ENCODE results near the gene RNF19B.

The RNF19B gene

GRCh38 chr1:32899586-32900296, 64.9 kb downstream of the RNF19B start:
- TF ChIP-seq CTCF (IDR thresholded peaks at IDR 0.05; ENCODE audit: control extremely low read depth, extremely low read depth, low read depth, missing control alignments): no peak
- POLR2A ChIA-PET: no interaction called here
- CTCF ChIA-PET: interaction anchor here (1.0 to 2.5 kb wide), 6 partner anchors 13 to 123 kb away, joined by 3 to 10 read pairs (median 3); partner anchors contain the start of gene HPCA
- DNase-seq (ENCODE audit: extremely low spot score): no peak

GRCh38 chr1:32898958-32899357, 65.7 kb downstream of the RNF19B start:
- CTCF ChIA-PET: interaction anchor here (0.8 to 2.9 kb wide), 9 partner anchors 12 to 187 kb away, joined by 3 to 20 read pairs (median 3); partner anchors contain the start of gene HPCA
- TF ChIP-seq CTCF (IDR thresholded peaks at IDR 0.05; ENCODE audit: control extremely low read depth, extremely low read depth, low read depth, missing control alignments): no peak
- POLR2A ChIA-PET: no interaction called here
- no peak for DNase-seq (ENCODE audit: extremely low spot score)

- ChIA-PET CTCF (interaction anchor here (0.7 to 2.9 kb wide), 7 partner anchors 11 to 378 kb away, joined by 3 to 20 read pairs (median 4); partner anchors contain the start of gene HPCA), POLR2A (no interaction called here)
- TF ChIP-seq CTCF (IDR thresholded peaks at IDR 0.05; ENCODE audit: control extremely low read depth, extremely low read depth, low read depth, missing control alignments): no peak
- DNase-seq (ENCODE audit: extremely low spot score): no peak
Observed at GRCh38 chr1:32898056-32898455, 66.6 kb downstream of the RNF19B start.

GRCh38 chr1:32897082-32898049, 67.2 kb downstream of the RNF19B start:
- POLR2A ChIA-PET: no interaction called here
- no peak for TF ChIP-seq CTCF (IDR thresholded peaks at IDR 0.05; ENCODE audit: control extremely low read depth, extremely low read depth, low read depth, missing control alignments)

GRCh38 chr1:32896451-32896850, 68.2 kb downstream of the RNF19B start:
- POLR2A ChIA-PET: no interaction called here
- DNase-seq (ENCODE audit: extremely low spot score): no peak
- CTCF ChIA-PET: interaction anchor here (1.1 to 2.9 kb wide), 5 partner anchors 8 to 191 kb away, joined by 3 to 20 read pairs (median 4); no protein-coding TSS in a partner anchor
- TF ChIP-seq CTCF (IDR thresholded peaks at IDR 0.05; ENCODE audit: control extremely low read depth, extremely low read depth, low read depth, missing control alignments): no peak

More at GRCh38 chr1:32897082-32898049, 67.2 kb downstream of the RNF19B start:
- DNase-seq (ENCODE audit: extremely low spot score): no peak
- CTCF ChIA-PET: interaction anchor here (1.0 to 2.9 kb wide), 8 partner anchors 9 to 377 kb away, joined by 3 to 20 read pairs (median 4); no protein-coding TSS in a partner anchor

All from GM10248 (cell line).